Raji (cell line): ENCODE results near the gene SUV39H2.

Experiments used
- POLR2A ChIP-seq: IDR thresholded peaks from 2 replicates; pipeline ENCODE4 v1.6.1; 2011; ENCODE audit warnings: low read depth, low read length, control low read depth; ENCODE audit not compliant: insufficient read depth

SUV39H2 gene

GRCh38 chr10:14858338-14858960 is 20.2 kb upstream of the SUV39H2 start:
- TF ChIP-seq POLR2A, result no peak

DNA sequence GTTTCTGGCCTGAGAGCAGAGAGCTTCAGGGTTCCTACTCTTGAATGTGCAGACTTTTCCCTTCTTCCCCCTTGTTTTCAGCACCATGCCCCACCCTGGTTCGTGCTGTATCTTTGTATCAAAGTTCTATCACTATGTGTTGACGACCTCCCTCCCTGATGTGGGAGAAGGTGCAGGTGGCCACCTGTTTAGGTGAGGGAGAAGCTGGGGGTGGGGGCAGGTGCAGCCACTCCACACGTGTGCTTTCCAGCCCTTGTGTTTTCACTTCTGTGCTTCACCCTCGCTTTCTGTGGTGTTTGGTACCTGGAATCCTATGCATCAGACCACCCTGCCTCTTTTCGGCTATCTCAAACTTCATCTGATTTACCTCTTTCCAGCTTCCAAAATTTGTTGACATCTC is 19.6 kb upstream of the SUV39H2 start:
- TF ChIP-seq POLR2A, result no peak

- TF ChIP-seq POLR2A, result no peak
Observed at GRCh38 chr10:14859775-14860174, 18.9 kb upstream of the SUV39H2 start.

GRCh38 chr10:14860791-14861190 is 17.9 kb upstream of the SUV39H2 start:
- no peak for TF ChIP-seq POLR2A

GRCh38 chr10:14873090-14873760 is 5.4 kb upstream of the SUV39H2 start:
- no peak for TF ChIP-seq POLR2A

GRCh38 chr10:14875941-14876340 is 2.7 kb upstream of the SUV39H2 start:
- TF ChIP-seq POLR2A, result no peak

DNA sequence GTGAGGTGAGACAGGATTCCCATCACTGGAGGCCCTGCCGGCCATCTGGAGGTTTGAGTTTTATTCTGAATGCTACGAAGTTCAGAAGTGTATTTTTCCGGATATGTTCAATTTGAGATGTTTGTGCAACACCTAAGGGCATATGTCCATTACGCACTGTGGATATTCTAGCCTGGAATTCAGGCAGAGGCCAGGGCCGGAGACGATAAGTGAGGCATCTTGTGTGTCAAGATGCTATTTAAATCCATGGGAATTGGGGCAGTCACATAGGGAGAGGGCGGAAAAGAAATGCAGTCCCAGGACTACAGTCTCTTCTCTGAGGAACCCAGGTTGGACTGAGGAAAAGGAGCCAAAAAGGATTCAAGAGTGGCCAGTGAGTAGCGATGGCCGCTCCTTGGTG is 1.9 kb upstream of the SUV39H2 start:
- TF ChIP-seq POLR2A, result no peak

DNA sequence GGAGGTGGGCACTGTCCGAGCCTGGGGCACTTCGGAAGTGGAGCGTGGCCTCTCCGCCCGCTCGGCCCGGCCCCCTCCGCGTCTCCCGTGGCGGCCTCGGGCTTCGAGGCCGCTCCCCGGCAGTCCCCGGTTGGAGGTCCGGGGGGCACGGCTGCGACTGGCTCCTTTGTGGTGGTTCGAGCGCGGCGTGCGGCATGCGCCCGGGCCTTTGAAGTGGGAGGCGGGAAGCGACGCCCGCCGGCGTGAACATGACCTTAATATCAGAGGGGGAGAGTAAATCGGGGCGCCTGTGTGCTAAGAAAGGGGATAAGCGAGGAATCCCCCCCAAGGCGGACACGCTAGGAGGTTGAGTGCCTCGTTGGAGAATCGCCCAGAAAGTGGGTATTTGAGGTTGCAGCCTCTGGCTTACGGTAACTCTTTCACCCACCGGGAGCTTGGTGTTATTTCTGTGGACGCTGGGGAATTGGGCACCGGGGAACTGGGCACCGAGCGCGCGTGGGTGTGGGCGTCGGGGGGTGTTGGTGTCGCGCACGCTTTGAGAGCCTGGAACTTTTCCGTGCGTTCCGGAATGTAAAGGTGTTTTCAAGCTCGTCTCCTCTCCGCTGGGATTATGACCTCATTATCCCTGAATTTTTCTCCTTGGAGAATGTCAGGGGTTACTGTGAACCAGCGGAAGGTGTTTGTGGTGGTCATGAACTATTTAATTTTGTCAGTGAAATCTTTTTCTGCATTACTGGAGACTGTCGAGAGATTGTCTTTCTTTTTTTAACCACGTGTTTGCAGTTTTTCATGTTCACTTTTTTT is 660 bp downstream of the SUV39H2 start:
- no peak for TF ChIP-seq POLR2A

- no peak for TF ChIP-seq POLR2A
Observed at GRCh38 chr10:14879928-14880193, 1.2 kb downstream of the SUV39H2 start.

DNA sequence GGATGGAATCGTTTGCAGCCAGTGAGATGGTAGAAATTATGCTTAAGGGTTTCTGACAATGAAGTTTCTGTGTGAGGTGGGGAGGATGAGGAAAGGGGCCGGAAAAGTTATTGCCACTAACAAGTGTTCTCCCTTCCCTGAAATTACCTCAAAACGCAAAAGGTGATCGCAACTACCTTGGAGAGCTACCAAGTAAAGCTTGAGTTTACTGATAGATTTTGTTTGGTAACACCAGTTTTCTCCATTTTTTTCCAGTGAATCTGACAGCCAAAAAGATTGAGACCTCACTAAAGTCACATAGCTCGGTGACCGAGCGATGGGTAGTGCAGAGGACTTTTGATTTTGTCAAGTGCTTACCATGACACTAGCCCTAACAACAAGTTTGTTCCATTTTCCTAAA is 1.6 kb downstream of the SUV39H2 start:
- TF ChIP-seq POLR2A, result no peak

DNA sequence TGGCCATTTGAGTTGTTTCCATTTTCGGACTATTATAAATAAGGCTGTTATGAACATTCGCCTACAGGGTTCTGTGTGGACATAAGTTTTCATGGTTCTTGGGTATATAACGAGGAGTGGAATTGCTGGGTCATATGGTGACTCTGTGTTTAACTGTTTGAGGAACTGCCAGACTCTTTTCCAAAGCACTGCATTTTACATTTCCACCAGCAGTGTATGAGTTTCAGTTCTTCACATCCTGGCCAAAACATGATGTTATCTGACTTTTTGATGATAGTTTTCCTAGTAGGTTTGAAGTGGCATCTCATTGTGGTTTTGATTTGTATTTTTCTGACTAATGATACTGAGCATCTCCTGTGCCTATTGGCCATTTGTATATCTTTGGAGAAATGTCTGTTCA is 5.4 kb downstream of the SUV39H2 start:
- TF ChIP-seq POLR2A, result no peak

- TF ChIP-seq POLR2A, result no peak
Observed at GRCh38 chr10:14889318-14889717, 10.7 kb downstream of the SUV39H2 start.

DNA sequence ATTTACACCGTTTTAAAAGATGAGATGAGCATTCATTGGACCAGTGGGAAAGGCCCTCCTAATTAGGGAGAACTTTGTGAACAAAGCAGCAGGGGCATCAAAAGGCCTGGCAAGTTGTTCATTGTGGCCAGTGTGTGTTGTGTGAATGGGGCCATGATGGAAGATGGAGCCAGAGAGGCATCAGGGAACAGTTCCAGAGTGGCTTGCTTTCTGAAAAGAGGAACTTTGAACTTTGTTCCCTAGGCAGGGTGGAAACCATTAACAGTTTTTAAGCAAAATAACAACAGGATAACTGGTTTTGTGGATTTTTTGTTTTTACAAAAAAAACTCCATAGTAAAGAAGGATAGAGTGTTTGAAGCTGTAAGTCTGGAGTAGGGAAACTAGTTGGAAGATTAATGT is 12.5 kb downstream of the SUV39H2 start:
- TF ChIP-seq POLR2A, result no peak

DNA sequence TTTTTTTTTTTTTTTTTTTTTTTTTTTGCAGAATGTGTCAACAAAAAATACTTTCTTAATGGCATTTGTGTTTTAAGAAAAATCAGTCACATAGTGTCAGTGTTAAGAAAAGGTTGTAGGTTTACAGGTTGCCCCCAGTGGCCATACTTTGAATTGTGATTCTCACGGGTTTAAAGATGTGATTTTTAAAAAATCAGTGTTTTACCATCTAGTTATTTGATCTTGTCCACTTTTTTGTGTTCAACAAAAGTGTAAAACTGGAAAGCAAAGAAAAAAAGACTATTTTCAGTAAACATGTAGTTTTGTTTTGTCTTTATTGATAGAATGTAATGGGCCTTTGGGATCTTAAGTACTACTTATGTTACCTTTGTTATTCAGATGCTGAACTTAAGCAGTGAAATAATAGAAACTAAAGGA is 25.7 kb downstream of the SUV39H2 start:
- no peak for TF ChIP-seq POLR2A

- TF ChIP-seq POLR2A, result no peak
Observed at GRCh38 chr10:14904864-14905263, 26.2 kb downstream of the SUV39H2 start.

GRCh38 chr10:14905890-14906289 is 27.2 kb downstream of the SUV39H2 start:
- TF ChIP-seq POLR2A, result no peak
